A673 (cell line): ENCODE results near the gene HDAC7.

Experiments used
- EZH2 ChIP-seq: fragments of 200-600 bp; sonication (generic); IDR thresholded peaks from 2 replicates; pipeline ENCODE4 v1.6.1; 2017; ENCODE audit warnings: borderline replicate concordance, low read depth, mild to moderate bottlenecking, mixed read lengths, antibody characterized with exemption, low read length; ENCODE audit not compliant: poor library complexity, severe bottlenecking
- TF ChIP-seq, protein P1 (sequence below): fragments of 300-800, 200-600 bp; sonication (generic); conservative IDR thresholded peaks from 2 replicates; pipeline ENCODE4 v1.5.1; 2017; ENCODE audit warnings: low read depth, mild to moderate bottlenecking, antibody characterized with exemption, low read length, moderate library complexity, mixed read lengths

DNA sequence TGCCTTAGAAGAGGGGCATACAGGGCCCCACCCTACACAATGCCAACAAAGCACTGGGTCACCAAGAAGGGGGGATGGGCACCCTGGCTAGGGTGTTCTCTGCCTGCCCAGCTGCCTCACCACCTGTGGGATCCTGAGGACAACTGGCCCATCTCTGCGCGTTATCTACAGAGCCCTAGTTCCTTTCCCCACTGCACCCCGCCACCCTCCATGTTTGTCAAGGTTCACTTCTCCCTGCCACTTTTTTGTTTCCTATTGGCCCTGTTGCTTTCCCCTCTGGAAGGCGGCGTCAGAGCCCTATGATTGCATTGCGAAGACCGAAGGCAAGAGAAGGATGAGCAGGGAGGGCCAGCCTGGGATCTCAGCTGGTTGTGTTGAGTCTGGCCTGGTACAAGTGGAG, 45.0 kb downstream of the HDAC7 start:
- no peak for TF ChIP-seq EZH2
- TF ChIP-seq, protein P1, sequence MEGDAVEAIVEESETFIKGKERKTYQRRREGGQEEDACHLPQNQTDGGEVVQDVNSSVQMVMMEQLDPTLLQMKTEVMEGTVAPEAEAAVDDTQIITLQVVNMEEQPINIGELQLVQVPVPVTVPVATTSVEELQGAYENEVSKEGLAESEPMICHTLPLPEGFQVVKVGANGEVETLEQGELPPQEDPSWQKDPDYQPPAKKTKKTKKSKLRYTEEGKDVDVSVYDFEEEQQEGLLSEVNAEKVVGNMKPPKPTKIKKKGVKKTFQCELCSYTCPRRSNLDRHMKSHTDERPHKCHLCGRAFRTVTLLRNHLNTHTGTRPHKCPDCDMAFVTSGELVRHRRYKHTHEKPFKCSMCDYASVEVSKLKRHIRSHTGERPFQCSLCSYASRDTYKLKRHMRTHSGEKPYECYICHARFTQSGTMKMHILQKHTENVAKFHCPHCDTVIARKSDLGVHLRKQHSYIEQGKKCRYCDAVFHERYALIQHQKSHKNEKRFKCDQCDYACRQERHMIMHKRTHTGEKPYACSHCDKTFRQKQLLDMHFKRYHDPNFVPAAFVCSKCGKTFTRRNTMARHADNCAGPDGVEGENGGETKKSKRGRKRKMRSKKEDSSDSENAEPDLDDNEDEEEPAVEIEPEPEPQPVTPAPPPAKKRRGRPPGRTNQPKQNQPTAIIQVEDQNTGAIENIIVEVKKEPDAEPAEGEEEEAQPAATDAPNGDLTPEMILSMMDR: no peak
